ENCODE measurements around the gene SPO11.

Gene SPO11

GRCh38 chr20:57392512-57393271 is 63.1 kb downstream of the SPO11 start:
- DNase-seq = no peak
